Bronchial epithelial cell (primary cell): ENCODE data around the gene MORN2. TPM values are rescaled to one million over a fixed set of nuclear protein-coding genes. Genes with fewer than 3 reads are reported as not detected.

ENCODE experiments used
- DNase-seq: peaks from one replicate; pipeline ENCODE4 v3.0.0-alpha.2; 2010; ENCODE audit warnings: low read depth
- FAIRE-seq: peaks from 2 replicates; lab custom pipeline; 2011; peaks lifted over from hg19 to GRCh38; lab: Jason Lieb, UNC
- H3K27me3 ChIP-seq: 2 replicates; pipeline ENCODE4 v1.5.1; 2011; ENCODE audit warnings: low read length; ENCODE audit not compliant: control insufficient read depth, insufficient read depth
- H3K36me3 ChIP-seq: 2 replicates; pipeline ENCODE4 v1.5.1; 2011; ENCODE audit warnings: low read length; ENCODE audit not compliant: control insufficient read depth, insufficient read depth
- H3K4me3 ChIP-seq: 2 replicates; pipeline ENCODE4 v1.5.1; 2011; ENCODE audit warnings: mild to moderate bottlenecking, low read depth, low read length, control low read depth
- total RNA-seq: library from RNA; depleted of rRNA; stranded (reverse); fragments of >200 nt; gene quantifications from 2 replicates; pipeline ENCODE4 v1.2.1, GENCODE V29; 2014
- TF ChIP-seq, protein P1 (sequence below): IDR thresholded peaks from 2 replicates; pipeline ENCODE4 v1.5.1; 2011; ENCODE audit warnings: mild to moderate bottlenecking, moderate library complexity, low read length, control low read depth, inconsistent platforms; ENCODE audit not compliant: insufficient read depth, severe bottlenecking

The MORN2 gene
- total RNA-seq, 1 donor from 2014 or later: 3.9 TPM

DNA sequence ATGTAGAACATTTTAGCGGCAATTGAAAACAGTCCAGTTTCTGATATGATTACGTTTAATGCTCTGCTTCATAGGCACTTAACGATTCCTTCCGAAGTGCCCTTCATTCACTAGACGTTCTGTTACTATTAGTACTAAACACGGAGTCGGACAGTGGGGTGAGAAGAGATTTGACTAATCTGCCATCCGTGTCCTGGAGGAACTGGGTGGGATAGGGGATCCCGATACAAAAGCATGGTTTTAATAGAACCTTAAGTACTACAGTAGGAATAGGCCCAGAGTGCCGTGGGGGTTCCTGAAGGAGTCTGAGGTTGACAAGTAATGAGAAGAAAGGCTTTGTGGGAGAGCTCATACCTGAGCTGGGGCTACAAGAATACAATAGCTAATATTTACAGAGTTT lies 631 bp downstream of the MORN2 start:
- no peak for DNase-seq
- no peak for FAIRE-seq

DNA sequence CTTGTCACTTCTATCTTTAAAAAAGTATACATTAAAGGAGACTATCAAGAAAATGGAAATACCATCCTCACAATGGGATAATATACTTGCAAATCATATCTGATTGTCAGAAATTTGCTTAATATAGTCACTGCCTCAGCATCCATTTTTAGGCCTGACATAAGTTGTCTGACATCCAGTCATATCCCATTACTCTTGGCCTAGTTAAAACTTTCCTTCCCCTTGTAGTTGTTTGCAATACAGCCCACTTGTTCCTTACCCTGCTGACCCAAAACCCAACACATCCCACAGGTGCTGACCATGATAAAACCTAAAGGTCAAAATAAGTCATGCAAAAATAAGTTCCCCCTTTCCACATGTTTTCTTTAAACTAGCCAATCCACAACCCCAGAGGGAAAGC lies 10.3 kb downstream of the MORN2 start:
- FAIRE-seq: no peak
- no peak for DNase-seq

More for the DNA sequence above, 631 bp downstream of the MORN2 start:
- Histone ChIP-seq H3K4me3 (peak overlapping the region; percentile 96), H3K36me3 (no peaks in the 10 kb centered on the region), H3K27me3 (no peaks in the 10 kb centered on the region)
- TF ChIP-seq, protein P1, sequence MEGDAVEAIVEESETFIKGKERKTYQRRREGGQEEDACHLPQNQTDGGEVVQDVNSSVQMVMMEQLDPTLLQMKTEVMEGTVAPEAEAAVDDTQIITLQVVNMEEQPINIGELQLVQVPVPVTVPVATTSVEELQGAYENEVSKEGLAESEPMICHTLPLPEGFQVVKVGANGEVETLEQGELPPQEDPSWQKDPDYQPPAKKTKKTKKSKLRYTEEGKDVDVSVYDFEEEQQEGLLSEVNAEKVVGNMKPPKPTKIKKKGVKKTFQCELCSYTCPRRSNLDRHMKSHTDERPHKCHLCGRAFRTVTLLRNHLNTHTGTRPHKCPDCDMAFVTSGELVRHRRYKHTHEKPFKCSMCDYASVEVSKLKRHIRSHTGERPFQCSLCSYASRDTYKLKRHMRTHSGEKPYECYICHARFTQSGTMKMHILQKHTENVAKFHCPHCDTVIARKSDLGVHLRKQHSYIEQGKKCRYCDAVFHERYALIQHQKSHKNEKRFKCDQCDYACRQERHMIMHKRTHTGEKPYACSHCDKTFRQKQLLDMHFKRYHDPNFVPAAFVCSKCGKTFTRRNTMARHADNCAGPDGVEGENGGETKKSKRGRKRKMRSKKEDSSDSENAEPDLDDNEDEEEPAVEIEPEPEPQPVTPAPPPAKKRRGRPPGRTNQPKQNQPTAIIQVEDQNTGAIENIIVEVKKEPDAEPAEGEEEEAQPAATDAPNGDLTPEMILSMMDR: no peak

DNA sequence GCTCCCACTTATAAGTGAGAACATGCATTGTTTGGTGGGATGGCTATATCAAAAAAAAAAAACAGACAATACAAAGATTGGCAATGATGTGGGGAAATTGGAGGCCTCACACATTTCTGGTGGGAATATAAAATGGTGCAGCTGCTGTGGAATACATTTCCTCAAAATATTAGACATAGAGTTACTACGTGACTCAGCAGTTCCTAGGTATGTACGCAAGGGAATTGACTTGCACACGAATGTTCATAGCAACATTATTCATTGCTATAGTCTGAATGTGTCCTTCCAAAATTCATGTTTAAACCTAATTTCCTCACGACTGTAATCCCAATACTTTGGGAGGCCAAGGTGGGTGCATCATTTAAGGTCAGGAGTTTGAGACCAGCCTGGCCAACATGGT lies 11.6 kb downstream of the MORN2 start:
- DNase-seq (no peak), FAIRE-seq (no peak)
- no peaks in the 10 kb centered on the region for H3K27me3 ChIP-seq
- H3K4me3 ChIP-seq: no peak overlapping the region
- TF ChIP-seq, protein P1: no peak
- H3K36me3 ChIP-seq: no peaks in the 10 kb centered on the region

More for the DNA sequence above, 10.3 kb downstream of the MORN2 start:
- TF ChIP-seq, protein P1: no peak
- Histone ChIP-seq H3K27me3 (no peaks in the 10 kb centered on the region), H3K36me3 (no peaks in the 10 kb centered on the region), H3K4me3 (no peak overlapping the region)

DNA sequence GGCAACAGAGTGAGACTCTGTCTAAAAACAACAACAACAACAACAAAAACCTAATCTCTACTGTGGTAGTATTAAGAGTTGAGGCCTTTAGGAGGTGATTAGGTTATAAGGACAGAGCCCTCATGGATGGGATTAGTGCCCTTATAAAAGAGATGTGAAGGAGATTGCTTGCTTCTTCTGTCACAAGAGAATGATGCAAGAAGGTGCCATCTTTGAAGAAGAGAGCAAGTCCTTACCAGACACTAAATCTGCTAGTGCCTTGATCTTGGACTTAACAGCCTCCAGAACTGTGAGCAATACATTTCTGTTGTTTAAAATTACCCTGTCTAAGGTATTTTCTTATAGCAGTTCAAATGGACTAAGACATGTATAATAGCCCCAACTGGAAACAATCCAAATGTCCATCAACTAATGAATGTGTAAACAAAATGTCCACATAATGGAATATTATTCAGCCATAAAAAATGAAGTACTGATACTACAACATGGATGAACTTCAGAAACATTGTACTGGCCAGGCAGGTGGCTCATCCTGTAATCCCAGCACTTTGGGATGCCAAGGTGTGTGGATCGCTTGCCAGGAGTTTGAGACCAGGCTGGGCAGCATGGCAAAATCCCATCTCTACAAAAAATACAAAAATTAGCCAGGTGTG lies 12.3 kb downstream of the MORN2 start:
- FAIRE-seq (no peak), DNase-seq (no peak)
- Histone ChIP-seq H3K36me3 (no peaks in the 10 kb centered on the region), H3K4me3 (no peak overlapping the region), H3K27me3 (no peaks in the 10 kb centered on the region)
- TF ChIP-seq, protein P1: no peak

DNA sequence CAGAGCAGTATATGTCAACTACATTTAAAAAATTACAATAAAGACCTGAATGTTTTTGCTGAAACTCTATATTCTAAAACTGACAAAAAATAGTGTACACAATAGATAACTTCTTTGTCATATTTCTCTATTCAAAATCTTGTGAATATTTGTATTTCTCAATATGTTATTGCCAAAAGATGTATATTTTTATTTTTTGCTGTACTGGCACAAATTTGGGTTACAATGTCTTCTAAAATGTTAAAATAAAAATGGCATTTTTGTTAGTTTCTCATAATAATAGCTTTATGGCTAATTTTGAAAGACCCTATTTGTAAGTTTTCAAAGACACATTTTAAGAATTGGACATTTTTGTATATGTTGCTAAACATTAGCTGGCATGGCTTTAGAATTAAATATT lies 13.3 kb downstream of the MORN2 start:
- FAIRE-seq (no peak), DNase-seq (no peak)
- Histone ChIP-seq H3K4me3 (no peak overlapping the region), H3K36me3 (no peaks in the 10 kb centered on the region), H3K27me3 (no peaks in the 10 kb centered on the region)
- TF ChIP-seq, protein P1: no peak

DNA sequence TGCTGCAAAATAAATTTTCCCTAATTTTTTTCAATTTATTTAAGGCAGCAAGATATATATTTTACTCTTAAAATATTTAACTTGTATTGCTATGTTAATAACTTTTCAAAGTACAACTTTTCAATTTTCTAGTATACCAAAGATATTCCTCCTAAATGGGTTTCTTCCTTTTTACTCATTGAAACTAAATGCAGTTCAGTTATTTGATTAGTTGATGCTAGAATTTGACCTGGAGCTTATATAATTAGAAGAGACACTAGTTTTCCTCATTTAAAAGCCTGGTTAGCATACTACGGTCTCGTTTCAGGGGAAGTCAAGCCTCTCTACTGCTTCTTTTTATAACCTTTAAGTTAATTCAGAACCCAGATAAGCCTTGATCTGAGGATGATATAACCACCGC lies 13.8 kb downstream of the MORN2 start, which contains the start of gene ARHGEF33:
ARHGEF33 (plus strand) TSS at position 301 of the 400 bp plus-strand sequence. CDS start 29,573 bp downstream, outside the sequence.
- no peak for DNase-seq
- Histone ChIP-seq H3K27me3 (no peaks in the 10 kb centered on the region), H3K36me3 (no peaks in the 10 kb centered on the region), H3K4me3 (no peak within 1 kb of the TSS)
- TF ChIP-seq, protein P1: no peak
- FAIRE-seq: no peak
